OCI-M1 (cell line): ENCODE measurements around the gene RAD51AP1.
A peak's percentile ranks its signal among the peaks of the same experiment; 100 is the strongest.

ENCODE experiments used
- DNase-seq: peaks from one replicate; lab custom pipeline; 2025; lab: John Stamatoyannopoulos, UW

Gene RAD51AP1

DNA sequence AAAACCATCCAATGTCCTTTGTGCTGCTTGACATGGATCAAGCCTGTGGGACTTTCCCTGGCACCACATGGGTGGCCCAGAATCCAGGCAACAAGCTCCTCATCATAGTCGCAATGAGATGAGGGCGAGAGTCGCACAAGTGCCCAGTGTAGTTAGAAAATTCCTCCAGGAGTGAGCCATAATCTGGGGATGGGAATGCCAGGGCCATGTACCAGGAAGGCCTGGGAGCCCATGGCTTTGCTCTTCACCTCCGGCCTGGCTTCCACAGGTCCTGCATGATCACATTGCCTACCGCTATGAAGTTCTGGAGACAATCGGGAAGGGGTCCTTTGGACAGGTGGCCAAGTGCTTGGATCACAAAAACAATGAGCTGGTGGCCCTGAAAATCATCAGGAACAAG is 57.2 kb downstream of the RAD51AP1 start:
- no peak for DNase-seq

DNA sequence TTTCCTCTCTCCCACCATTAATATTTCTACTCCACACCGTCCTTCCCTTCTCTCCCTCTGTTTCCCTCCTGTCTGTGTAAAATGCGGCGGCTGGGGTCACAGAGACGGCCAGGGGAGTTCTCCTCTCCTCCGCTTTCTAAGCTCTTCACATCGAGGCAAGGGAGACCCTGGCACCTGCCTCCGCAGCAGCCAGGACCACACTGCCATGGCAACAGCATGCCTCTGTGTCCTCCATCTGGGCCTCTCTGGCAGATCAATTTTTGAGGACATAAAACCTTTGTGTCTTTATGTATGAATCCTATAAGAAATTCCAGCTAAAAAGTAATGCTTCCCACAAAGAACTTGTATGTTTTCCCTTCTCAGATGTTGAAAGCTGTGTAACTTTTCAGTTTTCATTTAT is 64.7 kb downstream of the RAD51AP1 start:
- no peak for DNase-seq

DNA sequence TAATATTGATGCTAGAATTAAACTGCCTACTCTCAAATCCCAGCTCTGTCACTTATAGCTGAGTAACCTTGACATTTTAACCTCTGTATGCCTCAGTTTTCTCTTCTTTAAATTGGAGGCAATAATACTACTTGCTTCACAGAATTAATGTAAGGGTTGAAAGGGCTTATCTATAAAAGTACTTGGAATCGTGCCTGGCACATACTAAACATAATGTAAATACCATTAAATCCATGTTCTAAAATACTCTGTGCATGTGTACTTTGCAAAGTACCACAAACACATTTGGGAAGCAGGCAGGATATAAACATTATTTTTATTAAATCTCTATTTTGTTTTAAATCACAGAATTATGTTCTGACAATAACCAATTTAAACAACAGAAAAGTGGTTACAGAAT is 65.3 kb downstream of the RAD51AP1 start:
- DNase-seq = no peak

DNA sequence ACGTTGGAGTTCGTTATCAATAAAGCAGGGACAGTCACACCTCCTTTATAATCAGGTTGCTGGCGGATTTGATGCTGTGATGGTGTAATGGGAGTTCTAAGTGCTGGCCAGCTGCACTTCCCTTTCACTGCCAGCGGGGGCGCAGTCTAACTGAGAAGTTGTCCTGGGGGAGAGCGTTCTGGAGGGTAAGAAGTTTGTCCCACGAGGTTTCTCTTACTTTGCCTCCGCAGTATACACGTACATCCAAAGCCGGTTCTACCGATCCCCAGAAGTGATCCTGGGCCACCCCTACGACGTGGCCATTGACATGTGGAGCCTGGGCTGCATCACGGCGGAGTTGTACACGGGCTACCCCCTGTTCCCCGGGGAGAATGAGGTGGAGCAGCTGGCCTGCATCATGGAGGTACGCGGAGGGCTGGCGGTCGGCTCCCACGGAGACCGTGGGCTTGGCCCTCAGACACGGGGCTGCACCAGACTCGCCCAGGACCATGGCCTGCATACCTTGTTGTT is 66.0 kb downstream of the RAD51AP1 start:
- DNase-seq = peak; percentile 92

DNA sequence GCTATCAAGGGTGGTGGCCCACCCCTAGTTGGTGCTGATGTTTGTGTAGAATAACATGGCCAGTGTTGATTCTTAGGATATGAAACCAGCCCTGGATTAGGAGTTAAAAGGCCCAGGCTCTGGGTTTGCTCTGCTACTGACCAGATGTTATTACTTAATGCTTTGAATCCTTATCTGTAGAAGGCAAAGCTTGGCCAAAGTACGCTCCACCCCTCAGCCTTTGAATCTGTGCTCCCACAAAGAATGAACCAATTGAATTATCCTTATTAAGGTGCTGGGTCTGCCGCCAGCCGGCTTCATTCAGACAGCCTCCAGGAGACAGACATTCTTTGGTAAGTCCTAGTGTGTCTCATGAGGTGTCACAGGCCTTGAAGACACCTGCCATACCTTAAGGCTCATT is 68.4 kb downstream of the RAD51AP1 start:
- DNase-seq = no peak

DNA sequence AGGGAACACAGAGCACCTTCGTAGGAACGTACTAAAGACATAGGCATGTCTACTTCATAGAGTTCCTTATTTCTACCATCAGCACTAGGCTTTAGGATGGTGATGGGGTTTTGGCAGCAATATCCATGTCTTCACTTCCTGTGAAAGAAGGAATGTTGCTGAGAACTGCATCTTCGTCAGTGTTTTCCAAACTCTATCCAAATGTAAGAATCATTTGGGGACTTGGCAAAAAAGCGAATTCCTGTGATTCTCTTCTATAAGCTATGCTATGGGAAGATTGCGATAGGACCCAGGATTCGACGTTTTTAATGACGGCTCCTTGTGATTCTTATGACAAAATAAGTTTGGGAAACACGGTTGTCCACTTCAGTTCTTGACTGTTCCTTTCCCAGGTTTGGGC is 70.4 kb downstream of the RAD51AP1 start:
- DNase-seq = no peak
